SU-DHL-6 (cell line): ENCODE data around the gene CDK4.
A peak's percentile ranks its signal among the peaks of the same experiment; 100 is the strongest.

Experiments used
- H2AFZ ChIP-seq: fragments of 200-600 bp; sonication (generic); 2 replicates; pipeline ENCODE4 v1.6.1; 2014; ENCODE audit warnings: low read depth, mild to moderate bottlenecking, moderate library complexity, mixed read lengths, antibody characterized with exemption, low read length; ENCODE audit not compliant: severe bottlenecking
- H3F3A ChIP-seq: fragments of 200-600 bp; shearing (Covaris generic); 2 replicates; pipeline ENCODE4 v1.6.0; 2016; ENCODE audit warnings: antibody characterized with exemption, mild to moderate bottlenecking; ENCODE audit not compliant: insufficient read depth
- H3K27ac ChIP-seq: fragments of 200-600 bp; sonication (generic); 2 replicates; pipeline ENCODE4 v1.5.1; 2016; ENCODE audit warnings: low read depth, mild to moderate bottlenecking, low read length, moderate library complexity, mixed read lengths
- H3K27me3 ChIP-seq: fragments of 200-600 bp; sonication (generic), shearing (Covaris generic); 2 replicates; pipeline ENCODE4 v1.6.0; 2014; ENCODE audit warnings: mild to moderate bottlenecking, low read length
- H3K36me3 ChIP-seq: fragments of 200-600 bp; sonication (generic); 2 replicates; pipeline ENCODE4 v1.6.1; 2014; ENCODE audit warnings: mild to moderate bottlenecking, low read length, mixed read lengths
- H3K4me2 ChIP-seq: fragments of 300-600, 200-600 bp; shearing (Covaris generic), sonication (generic); 2 replicates; pipeline ENCODE4 v1.6.0; 2014; ENCODE audit warnings: low read length, low read depth, mild to moderate bottlenecking; ENCODE audit not compliant: poor library complexity, severe bottlenecking
- H3K4me3 ChIP-seq: fragments of 200-600 bp; sonication (generic); 2 replicates; pipeline ENCODE4 v1.5.1; 2014; ENCODE audit warnings: antibody characterized with exemption, low read length, mild to moderate bottlenecking, mixed read lengths; ENCODE audit not compliant: insufficient read depth, poor library complexity, severe bottlenecking
- H3K79me2 ChIP-seq: fragments of 200-600 bp; sonication (generic); 2 replicates; pipeline ENCODE4 v1.6.1; 2014; ENCODE audit warnings: mild to moderate bottlenecking, low read length, moderate library complexity; ENCODE audit not compliant: insufficient read depth
- H3K9ac ChIP-seq: fragments of 200-600 bp; sonication (generic); 2 replicates; pipeline ENCODE4 v1.7.0; 2014; ENCODE audit warnings: mild to moderate bottlenecking, low read length
- H3K9me2 ChIP-seq: fragments of 200-600 bp; sonication (generic); replicated peaks from 2 replicates; pipeline ENCODE4 v1.6.1; 2014; ENCODE audit warnings: low read length; ENCODE audit not compliant: insufficient read depth
- H3K9me3 ChIP-seq: fragments of 200-600 bp; sonication (generic); 2 replicates; pipeline ENCODE4 v1.6.1; 2014; ENCODE audit warnings: low read length, mixed read lengths; ENCODE audit not compliant: insufficient read depth
- H4K20me1 ChIP-seq: fragments of 200-600 bp; sonication (generic); 2 replicates; pipeline ENCODE4 v1.6.1; 2014; ENCODE audit warnings: low read depth, mild to moderate bottlenecking, antibody characterized with exemption, low read length, moderate library complexity, mixed read lengths
- EZH2phosphoT487 ChIP-seq: fragments of 200-600 bp; sonication (generic), shearing (Covaris generic); conservative IDR thresholded peaks from 2 replicates; pipeline ENCODE4 v1.6.1; 2018; ENCODE audit warnings: mild to moderate bottlenecking, antibody characterized with exemption, low read length, moderate library complexity, mixed read lengths
- TF ChIP-seq, protein P1 (sequence below): fragments of 200-600 bp; sonication (generic); IDR thresholded peaks from one replicate; pipeline ENCODE4 v1.5.1; 2017; ENCODE audit warnings: antibody characterized with exemption, mild to moderate bottlenecking, low read length, moderate library complexity; ENCODE audit not compliant: insufficient read depth, poor library complexity, severe bottlenecking

The CDK4 gene

DNA sequence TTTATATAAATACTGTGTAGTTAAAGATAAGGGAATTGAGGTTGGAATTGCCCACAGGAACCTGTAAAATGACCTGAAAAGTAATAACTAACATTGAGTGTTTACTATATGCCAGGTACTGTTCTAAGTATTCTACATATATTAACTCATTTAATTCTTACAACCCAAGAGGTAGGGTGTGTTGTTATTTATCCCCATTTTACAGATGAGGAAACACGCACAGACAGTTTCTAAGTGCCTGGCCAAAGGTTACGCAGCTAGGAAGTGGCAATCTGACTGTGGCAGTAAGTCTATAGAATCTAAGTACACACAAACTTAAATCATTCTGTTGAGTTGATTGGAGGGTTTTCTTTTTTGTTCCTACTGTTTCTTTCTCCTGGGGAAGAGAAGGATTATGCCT lies 8.3 kb downstream of the CDK4 start:
- Histone ChIP-seq H3F3A (peaks cover 32% of the 10 kb centered on the region), H3K9me2 (no peaks in the 10 kb centered on the region), H3K27me3 (no peaks in the 10 kb centered on the region), H3K4me3 (peak overlapping the region; percentile 68), H3K27ac (no peak overlapping the region), H3K9ac (no peak overlapping the region), H3K4me2 (peak overlapping the region; percentile 87), H3K9me3 (no peaks in the 10 kb centered on the region), H3K79me2 (peaks cover 12% of the 10 kb centered on the region), H3K36me3 (peaks cover 10% of the 10 kb centered on the region; the same call in 1 of the 2 replicates), H2AFZ (peak overlapping the region; percentile 60), H4K20me1 (no peaks in the 10 kb centered on the region)
- TF ChIP-seq, protein P1, sequence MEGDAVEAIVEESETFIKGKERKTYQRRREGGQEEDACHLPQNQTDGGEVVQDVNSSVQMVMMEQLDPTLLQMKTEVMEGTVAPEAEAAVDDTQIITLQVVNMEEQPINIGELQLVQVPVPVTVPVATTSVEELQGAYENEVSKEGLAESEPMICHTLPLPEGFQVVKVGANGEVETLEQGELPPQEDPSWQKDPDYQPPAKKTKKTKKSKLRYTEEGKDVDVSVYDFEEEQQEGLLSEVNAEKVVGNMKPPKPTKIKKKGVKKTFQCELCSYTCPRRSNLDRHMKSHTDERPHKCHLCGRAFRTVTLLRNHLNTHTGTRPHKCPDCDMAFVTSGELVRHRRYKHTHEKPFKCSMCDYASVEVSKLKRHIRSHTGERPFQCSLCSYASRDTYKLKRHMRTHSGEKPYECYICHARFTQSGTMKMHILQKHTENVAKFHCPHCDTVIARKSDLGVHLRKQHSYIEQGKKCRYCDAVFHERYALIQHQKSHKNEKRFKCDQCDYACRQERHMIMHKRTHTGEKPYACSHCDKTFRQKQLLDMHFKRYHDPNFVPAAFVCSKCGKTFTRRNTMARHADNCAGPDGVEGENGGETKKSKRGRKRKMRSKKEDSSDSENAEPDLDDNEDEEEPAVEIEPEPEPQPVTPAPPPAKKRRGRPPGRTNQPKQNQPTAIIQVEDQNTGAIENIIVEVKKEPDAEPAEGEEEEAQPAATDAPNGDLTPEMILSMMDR = no peak
- no peak for TF ChIP-seq EZH2phosphoT487

DNA sequence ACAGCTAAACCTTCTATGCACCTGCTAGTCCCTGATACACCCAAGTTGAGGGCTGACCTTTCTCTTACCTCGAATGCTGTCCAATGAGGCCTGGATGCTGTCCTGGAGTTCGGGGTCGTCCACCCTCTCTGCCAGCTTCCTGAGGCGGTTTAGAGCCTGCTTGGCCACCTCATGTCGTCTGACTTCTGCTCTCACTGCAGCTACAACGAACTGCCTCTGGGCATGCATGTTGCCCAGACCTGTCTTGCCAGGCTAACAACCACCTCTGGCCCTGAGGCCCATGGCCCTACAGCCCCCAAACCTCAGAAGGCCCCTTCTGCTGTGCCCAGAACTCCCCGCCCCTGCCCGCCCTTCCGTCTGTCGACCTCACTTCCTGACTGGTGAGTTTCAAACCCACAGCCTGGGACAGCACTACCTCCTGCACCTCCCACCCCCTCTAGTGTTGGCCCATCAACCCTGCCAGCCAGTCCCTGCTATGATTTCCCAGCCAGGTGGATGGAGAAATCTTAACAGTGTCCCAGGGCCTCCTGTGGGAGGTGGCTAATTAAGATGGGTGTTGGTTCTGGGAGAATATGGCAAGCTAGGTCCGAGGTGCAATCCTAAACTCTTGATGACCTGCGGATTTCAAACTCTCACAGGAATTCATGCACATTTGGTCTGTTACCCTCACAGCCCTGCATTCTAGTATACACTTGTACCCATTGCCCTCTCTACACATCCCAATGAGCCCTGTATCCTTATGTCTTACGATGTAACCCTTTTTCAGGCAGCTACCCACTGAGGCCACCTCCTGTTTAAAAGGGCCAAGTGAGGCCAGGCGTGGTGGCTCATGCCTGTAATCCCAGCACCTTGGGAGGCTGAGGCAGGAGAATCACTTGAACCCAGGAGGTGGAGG lies 10.0 kb downstream of the CDK4 start:
- TF ChIP-seq EZH2phosphoT487 = no peak
- TF ChIP-seq, protein P1 = peak; percentile 68
- Histone ChIP-seq H3K27me3 (no peaks in the 10 kb centered on the region), H3K4me3 (peak overlapping the region; percentile 68)

DNA sequence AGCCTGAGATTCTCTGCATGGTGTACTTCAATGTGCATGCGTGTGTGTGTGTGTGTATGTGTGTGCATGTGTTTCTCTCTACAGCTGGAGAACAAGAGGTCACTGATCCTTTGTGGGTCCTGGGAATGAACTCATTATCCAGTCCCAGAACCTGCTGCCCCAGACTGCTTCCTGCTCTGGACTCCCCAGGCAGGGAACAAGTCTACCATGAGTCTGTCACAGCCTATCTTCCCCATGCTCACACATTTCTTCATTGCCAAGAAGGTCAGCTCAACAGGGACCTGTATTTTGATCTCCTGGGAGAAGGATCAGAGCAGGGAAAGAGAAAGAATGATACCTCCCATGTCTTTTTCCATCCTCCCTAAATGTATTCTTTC lies 10.7 kb downstream of the CDK4 start:
- Histone ChIP-seq H3K27ac (peak overlapping the region; percentile 49), H3K27me3 (no peaks in the 10 kb centered on the region), H3K9me3 (no peaks in the 10 kb centered on the region), H3K79me2 (peaks cover 12% of the 10 kb centered on the region), H3K4me2 (peak overlapping the region; percentile 91), H4K20me1 (no peaks in the 10 kb centered on the region), H3K36me3 (no peaks in the 10 kb centered on the region), H3K9ac (peak overlapping the region; percentile 68), H2AFZ (no peak overlapping the region), H3F3A (peaks cover 15% of the 10 kb centered on the region), H3K4me3 (peak overlapping the region; percentile 68), H3K9me2 (no peaks in the 10 kb centered on the region)
- TF ChIP-seq EZH2phosphoT487 = no peak
- TF ChIP-seq, protein P1 = no peak

More for the DNA sequence above, 10.0 kb downstream of the CDK4 start:
- Histone ChIP-seq H3K79me2 (peaks cover 12% of the 10 kb centered on the region), H3F3A (peaks cover 22% of the 10 kb centered on the region), H3K9me3 (no peaks in the 10 kb centered on the region), H3K4me2 (peak overlapping the region; percentile 91), H3K36me3 (peaks cover under 1% of the 10 kb centered on the region; the same call in 1 of the 2 replicates), H2AFZ (peak overlapping the region; percentile 42), H3K27ac (peak overlapping the region; percentile 49), H3K9me2 (no peaks in the 10 kb centered on the region), H3K9ac (peak overlapping the region; percentile 68), H4K20me1 (no peaks in the 10 kb centered on the region)
